ENCODE measurements around the gene TOM1. TPM values are rescaled to one million over a fixed set of nuclear protein-coding genes. Genes with fewer than 3 reads are reported as not detected.

TOM1 gene
- total and polyA plus RNA-seq, 4 donors, result 17.9 to 53.0 (median 50.5) TPM

- peaks cover 19 to 48% (median 28%) of the 10 kb centered on the region in 4 donors for H3K4me1 ChIP-seq (ENCODE audit: control insufficient read depth in 4 of 4, insufficient read depth in 4 of 4, low read length in 3 of 4)
- H3K4me3 ChIP-seq (ENCODE audit: low read depth in 1 of 3, low read length in 3 of 3), result no peak overlapping the region
- 36% methylated on average over 13 of the region's 13 CpGs for WGBS
- no peaks in the 10 kb centered on the region for H3K27me3 ChIP-seq (ENCODE audit: control insufficient read depth in 4 of 4, insufficient read depth in 4 of 4, low read length in 3 of 4)
- H3K27ac ChIP-seq (ENCODE audit: low read depth in 1 of 2, low read length in 2 of 2), result peak overlapping the region; percentile 63 to 77
- no peak overlapping the region for H3K9ac ChIP-seq (ENCODE audit: low read depth in 1 of 2, low read length in 2 of 2)
- no peak for DNase-seq (ENCODE audit: low spot score)
- TF ChIP-seq EGR1 (IDR thresholded peaks at IDR 0.05; ENCODE audit: low read depth in 2 of 2) (no peak), RAD21 (IDR thresholded peaks at IDR 0.05) (peak in 1 of 2 donors; percentile 21), FOXA2 (IDR thresholded peaks at IDR 0.05) (no peak), JUND (IDR thresholded peaks at IDR 0.05) (peak; percentile 41 to 62), ZBTB33 (IDR thresholded peaks at IDR 0.05) (no peak), CTCF (IDR thresholded peaks at IDR 0.05; ENCODE audit: low read depth, low read length, missing input control) (no peak), YY1 (IDR thresholded peaks at IDR 0.05) (no peak), ATF3 (IDR thresholded peaks at IDR 0.05) (no peak), RXRA (IDR thresholded peaks at IDR 0.05) (peak; percentile 72 to 81), REST (IDR thresholded peaks at IDR 0.05) (no peak), FOXA1 (IDR thresholded peaks at IDR 0.05) (peak; percentile 5), NR2F2 (IDR thresholded peaks at IDR 0.05) (peak; percentile 77), TAF1 (conservative IDR thresholded peaks at IDR 0.05) (no peak), SP1 (IDR thresholded peaks at IDR 0.05) (peak; percentile 71), HNF4A (conservative IDR thresholded peaks at IDR 0.05) (peak; percentile 58 to 62), HNF4G (IDR thresholded peaks at IDR 0.05) (no peak), MAX (IDR thresholded peaks at IDR 0.05) (peak; percentile 49), GABPA (IDR thresholded peaks at IDR 0.05 in 1 of 2, conservative IDR thresholded peaks at IDR 0.05 in 1 of 2) (no peak)
- H3K9me3 ChIP-seq (ENCODE audit: control insufficient read depth in 4 of 4, low read length in 3 of 4), result no peaks in the 10 kb centered on the region
- H3K36me3 ChIP-seq (ENCODE audit: control insufficient read depth in 4 of 4, insufficient read depth in 3 of 4, low read depth in 1 of 4, low read length in 3 of 4), result peaks cover 0 to 2% (median 0%) of the 10 kb centered on the region in 4 donors
Measured at GRCh38 chr22:35397095-35397904, 97.6 kb downstream of the TOM1 start.

Small RNAs within 50 kb of the gene (small RNA-seq; reads per million reads assigned to genes)
- gene MIR3909, result 6.6 reads per million, percentile 93 among the genes with 10 or more reads in this experiment
- gene MIR6069, result not detected

Other genes with a start within 250 kb of the TOM1 start
- gene ISX, start 233.7 kb upstream of the TOM1 start, total RNA-seq, result 1 to 10 TPM in 1 of 2 donors, not detected in 1; 2.7 TPM
- under 1 TPM in 1 of 2 donors, not detected in 1; 0.03 TPM for gene ISX, start 233.7 kb upstream of the TOM1 start, polyA plus RNA-seq
- gene HMGXB4, start 42.4 kb upstream of the TOM1 start, total RNA-seq, result 1 to 10 TPM; 8.0 to 9.9 TPM
- gene HMGXB4, start 42.4 kb upstream of the TOM1 start, polyA plus RNA-seq, result 1 to 10 TPM; 4.0 to 6.9 TPM
- 100 to 1,000 TPM in 1 of 2 donors, 10 to 100 TPM in 1; 47.1 to 108 TPM for gene HMOX1, start 81.2 kb downstream of the TOM1 start, total RNA-seq
- gene HMOX1, start 81.2 kb downstream of the TOM1 start, polyA plus RNA-seq, result 10 to 100 TPM; 18.7 to 72.3 TPM
- gene MCM5, start 100.2 kb downstream of the TOM1 start, total RNA-seq, result 100 to 1,000 TPM in 1 of 2 donors, 1 to 10 TPM in 1; 7.7 to 104 TPM
- 1 to 10 TPM; 6.7 to 9.9 TPM for gene MCM5, start 100.2 kb downstream of the TOM1 start, polyA plus RNA-seq
- gene RASD2, start 240.9 kb downstream of the TOM1 start, total RNA-seq, result under 1 TPM in 1 of 2 donors, not detected in 1; under 0.01 TPM
- under 1 TPM in 1 of 2 donors, not detected in 1; 0.05 TPM for gene RASD2, start 240.9 kb downstream of the TOM1 start, polyA plus RNA-seq

Measured in liver (tissue), 10 donors.